Hepatocyte (in vitro differentiated cells): ENCODE results near the gene NEIL3. TPM values are rescaled to one million over a fixed set of nuclear protein-coding genes. Genes with fewer than 3 reads are reported as not detected.

Source experiments
- DNase-seq: peaks from one replicate; pipeline ENCODE4 v3.0.0-alpha.2; 2016; ENCODE audit warnings: low spot score
- H2AFZ ChIP-seq: fragments of 200-600 bp; sonication (generic); 2 replicates; pipeline ENCODE4 v1.6.0; 2016; ENCODE audit warnings: antibody characterized with exemption, mild to moderate bottlenecking
- H3K27ac ChIP-seq: fragments of 200-600 bp; sonication (generic); 2 replicates; pipeline ENCODE4 v1.5.1; 2016; ENCODE audit warnings: mild to moderate bottlenecking
- H3K27me3 ChIP-seq: fragments of 200-600 bp; sonication (generic); 2 replicates; pipeline ENCODE4 v1.6.1; 2016
- H3K36me3 ChIP-seq: fragments of 200-600 bp; sonication (generic); replicated peaks from 2 replicates; pipeline ENCODE4 v1.5.1; 2016; ENCODE audit warnings: low read depth; ENCODE audit not compliant: insufficient read depth
- H3K4me1 ChIP-seq: fragments of 200-600 bp; sonication (generic); 2 replicates; pipeline ENCODE4 v1.5.1; 2016; ENCODE audit warnings: mild to moderate bottlenecking, moderate library complexity; ENCODE audit not compliant: insufficient read depth
- H3K4me2 ChIP-seq: fragments of 200-600 bp; sonication (generic); 2 replicates; pipeline ENCODE4 v1.6.0; 2016
- H3K4me3 ChIP-seq: fragments of 200-600 bp; sonication (generic); 2 replicates; pipeline ENCODE4 v1.5.1; 2016; ENCODE audit warnings: mild to moderate bottlenecking
- H3K79me2 ChIP-seq: fragments of 200-600 bp; sonication (generic); 2 replicates; pipeline ENCODE4 v1.6.0; 2017; ENCODE audit warnings: mild to moderate bottlenecking
- H3K9me2 ChIP-seq: fragments of 200-600 bp; sonication (generic); replicated peaks from 2 replicates; pipeline ENCODE4 v1.6.0; 2017; ENCODE audit warnings: mild to moderate bottlenecking; ENCODE audit not compliant: insufficient read depth
- H3K9me3 ChIP-seq: fragments of 200-600 bp; sonication (generic); 2 replicates; pipeline ENCODE4 v1.5.1; 2016; ENCODE audit warnings: low read depth, mild to moderate bottlenecking
- H4K20me1 ChIP-seq: fragments of 200-600 bp; sonication (generic); 2 replicates; pipeline ENCODE4 v1.6.0; 2016; ENCODE audit warnings: mild to moderate bottlenecking; ENCODE audit not compliant: insufficient read depth, poor library complexity, severe bottlenecking
- CTCF ChIP-seq: fragments of 200-600 bp; sonication (generic); IDR thresholded peaks from 2 replicates; pipeline ENCODE4 v1.5.1; 2016; ENCODE audit warnings: antibody characterized with exemption, mild to moderate bottlenecking; ENCODE audit not compliant: poor library complexity
- EZH2 ChIP-seq: fragments of 200-600 bp; sonication (generic); IDR thresholded peaks from 2 replicates; pipeline ENCODE4 v1.6.1; 2016; ENCODE audit warnings: antibody characterized with exemption, mild to moderate bottlenecking, borderline replicate concordance
- EZH2phosphoT487 ChIP-seq: fragments of 200-600 bp; sonication (generic); IDR thresholded peaks from one replicate; pipeline ENCODE4 v1.6.1; 2018; ENCODE audit warnings: antibody characterized with exemption, mild to moderate bottlenecking, low read depth, moderate library complexity; ENCODE audit not compliant: unreplicated experiment, severe bottlenecking
- WGBS: methylation state at CpG from one replicate; pipeline ENCODE4 v1.1.6; 2016; ENCODE audit warnings: low lambda C conversion rate; ENCODE audit errors: missing lambda C conversion rate; 5-methylcytosine and 5-hydroxymethylcytosine counted together
- polyA plus RNA-seq: library from polyadenylated mRNA; unstranded; fragments of >200 nt; fragmentation: Nextera tagmentation; extraction: Ambion mirVana; gene quantifications from 2 replicates; pipeline ENCODE4 v1.2.1, GENCODE V29; 2016
- total RNA-seq: library from RNA; depleted of rRNA; stranded (reverse); fragments of >200 nt; gene quantifications from 2 replicates; pipeline ENCODE4 v1.2.3, GENCODE V29; 2014

The NEIL3 gene
- total and polyA plus RNA-seq, 2 experiments from 2014 or later = 0.87 to 2.0 TPM

DNA sequence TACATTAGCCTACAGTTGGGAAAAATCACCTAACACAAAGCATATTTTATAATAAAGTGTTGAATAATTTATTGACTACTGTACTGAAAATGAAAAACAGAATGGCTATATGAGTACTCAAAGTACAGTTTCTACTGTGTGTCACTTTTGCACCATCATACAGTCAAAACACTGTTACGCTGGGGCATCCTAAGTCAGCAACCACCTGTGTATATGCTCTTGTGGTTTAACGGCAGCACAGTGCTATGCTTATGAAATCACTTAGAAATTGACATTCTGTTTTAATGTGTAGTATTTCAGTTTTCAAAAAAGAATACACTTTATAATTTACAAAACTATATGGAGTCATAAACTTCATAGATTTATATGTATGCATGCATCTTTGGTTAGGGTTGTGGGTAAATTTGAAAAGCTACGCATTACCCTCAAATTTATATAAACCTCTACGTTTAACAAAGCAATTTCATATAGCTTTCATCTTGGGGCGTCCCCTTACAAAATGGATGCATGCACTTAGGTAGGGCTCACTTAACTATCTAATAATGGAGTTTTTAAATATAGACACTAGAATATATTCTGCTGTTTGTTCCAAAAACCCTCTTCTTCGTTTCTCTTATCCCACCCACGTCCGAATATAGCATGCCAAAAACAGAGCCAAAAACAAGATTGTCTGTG, 690 bp upstream of the NEIL3 start:
- Histone ChIP-seq H3K4me1 (no peaks in the 10 kb centered on the region), H3K9me2 (no peaks in the 10 kb centered on the region), H3K27me3 (no peaks in the 10 kb centered on the region), H3K79me2 (no peaks in the 10 kb centered on the region), H3K4me3 (peak overlapping the region; percentile 74), H3K9me3 (no peaks in the 10 kb centered on the region), H2AFZ (peak overlapping the region; percentile 75), H3K36me3 (no peaks in the 10 kb centered on the region), H3K27ac (no peak overlapping the region), H4K20me1 (no peaks in the 10 kb centered on the region), H3K4me2 (peak overlapping the region; percentile 82)
- WGBS = 74% methylated on average over 8 of the region's 8 CpGs
- no peak for DNase-seq
- TF ChIP-seq EZH2phosphoT487 (no peak), CTCF (no peak), EZH2 (no peak)

DNA sequence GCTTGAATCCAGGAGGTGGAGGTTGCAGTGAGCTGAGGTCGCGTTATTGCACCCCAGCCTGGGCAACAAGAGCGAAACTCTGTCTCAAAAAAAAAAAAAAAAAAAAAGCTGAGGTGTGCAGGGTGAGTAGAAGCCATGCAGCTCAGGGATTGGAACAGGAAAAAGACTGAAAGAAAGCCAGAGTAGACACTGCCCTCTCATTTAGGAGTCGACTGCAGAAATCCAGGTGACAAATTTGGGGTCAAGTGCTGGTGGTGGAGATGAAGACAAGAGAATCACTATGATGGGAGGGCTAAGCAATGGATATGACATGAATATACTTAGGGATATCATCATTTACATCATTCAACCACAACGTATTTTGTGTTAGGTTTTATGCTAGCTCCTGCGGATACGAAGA, 1.9 kb downstream of the NEIL3 start:
- no peaks in the 10 kb centered on the region for H3K9me3 ChIP-seq
- TF ChIP-seq CTCF (no peak), EZH2 (no peak), EZH2phosphoT487 (no peak)
- no peak overlapping the region for H3K27ac ChIP-seq
- H3K79me2 ChIP-seq = no peaks in the 10 kb centered on the region
- H3K27me3 ChIP-seq = no peaks in the 10 kb centered on the region
- DNase-seq = no peak
- no peaks in the 10 kb centered on the region for H4K20me1 ChIP-seq
- H3K9me2 ChIP-seq = no peaks in the 10 kb centered on the region
- H2AFZ ChIP-seq = no peak overlapping the region
- no peaks in the 10 kb centered on the region for H3K36me3 ChIP-seq
- no peaks in the 10 kb centered on the region for H3K4me1 ChIP-seq
- H3K4me2 ChIP-seq = no peak overlapping the region
- H3K4me3 ChIP-seq = no peak overlapping the region
- 95% methylated on average over 7 of the region's 7 CpGs for WGBS

- TF ChIP-seq CTCF = no peak
- TF ChIP-seq EZH2 = no peak
- no peak for TF ChIP-seq EZH2phosphoT487
- no peak overlapping the region for H2AFZ ChIP-seq
These were observed 3.6 kb downstream of the NEIL3 start for GRCh38 chr4:177313263-177313662.

More at GRCh38 chr4:177313263-177313662, 3.6 kb downstream of the NEIL3 start:
- Histone ChIP-seq H3K4me2 (no peak overlapping the region), H3K9me3 (no peaks in the 10 kb centered on the region), H3K9me2 (no peaks in the 10 kb centered on the region), H4K20me1 (no peaks in the 10 kb centered on the region), H3K36me3 (no peaks in the 10 kb centered on the region), H3K27ac (no peak overlapping the region), H3K4me1 (no peaks in the 10 kb centered on the region), H3K27me3 (no peaks in the 10 kb centered on the region), H3K79me2 (no peaks in the 10 kb centered on the region), H3K4me3 (no peak overlapping the region)
- no peak for DNase-seq
- WGBS = 81% methylated on average over 1 of the region's 1 CpG
